Motor neuron (in vitro differentiated cells): Measurements from ENCODE around the gene PLEKHA6. TPM values are rescaled to one million over a fixed set of nuclear protein-coding genes. Genes with fewer than 3 reads are reported as not detected.

Source experiments
- ATAC-seq, 8 experiments: fragments of 200-7000 bp; cut with Tn5 transposase; replicated peaks in 6 of 8; 2 replicates each; pipeline ENCODE4 v1.8.0; 2021; ENCODE audit warnings: mild to moderate bottlenecking in 8 of 8, moderate library complexity in 8 of 8
- H3K27ac ChIP-seq, 2 donors: fragments of 250-450 bp; sonication (Bioruptor Pico); 2 replicates each; pipeline ENCODE4 v1.9.0; 2021; ENCODE audit warnings: antibody characterized with exemption in 2 of 2, mild to moderate bottlenecking in 2 of 2, moderate library complexity in 1 of 2
- H3K4me1 ChIP-seq, 2 donors: fragments of 250-450 bp; sonication (Bioruptor Pico); replicated peaks in 1 of 2; 2 replicates each; pipeline ENCODE4 v1.6.1; 2021; ENCODE audit warnings: antibody characterized with exemption in 2 of 2, mild to moderate bottlenecking in 2 of 2, moderate library complexity in 1 of 2
- H3K4me3 ChIP-seq, 5 donors: fragments of 250-450 bp; sonication (Bioruptor Pico); 2 replicates each; pipeline ENCODE4 v1.9.0; 2021; ENCODE audit warnings: antibody characterized with exemption in 5 of 5, mild to moderate bottlenecking in 5 of 5, moderate library complexity in 4 of 5
- WGBS, 10 experiments: fragments of 450-650 bp; shearing (Covaris generic); methylation state at CpG; one replicate each; pipeline ENCODE4 v1.0.0; 2022; 5-methylcytosine and 5-hydroxymethylcytosine counted together
- in situ Hi-C, 9 experiments: fragments of 400-800 bp; cut with MboI; loops; one replicate each; pipeline ENCODE4 v1.15.0; 2021; ENCODE audit warnings: low sequenced_read_pairs in 9 of 9, low pct_unique_long_range_greater_than_20kb in 2 of 9; ENCODE audit not compliant: unreplicated experiment in 9 of 9
- total RNA-seq, 8 experiments: library from RNA; unstranded; fragments of 300-600 nt; gene quantifications; 2 replicates each; pipeline versions ENCODE4 v1.2.3 to v1.2.4, GENCODE V29; 2022

Gene PLEKHA6
- total RNA-seq, 8 experiments from 2014 or later, result 11.7 to 42.0 (median 24.0) TPM

DNA sequence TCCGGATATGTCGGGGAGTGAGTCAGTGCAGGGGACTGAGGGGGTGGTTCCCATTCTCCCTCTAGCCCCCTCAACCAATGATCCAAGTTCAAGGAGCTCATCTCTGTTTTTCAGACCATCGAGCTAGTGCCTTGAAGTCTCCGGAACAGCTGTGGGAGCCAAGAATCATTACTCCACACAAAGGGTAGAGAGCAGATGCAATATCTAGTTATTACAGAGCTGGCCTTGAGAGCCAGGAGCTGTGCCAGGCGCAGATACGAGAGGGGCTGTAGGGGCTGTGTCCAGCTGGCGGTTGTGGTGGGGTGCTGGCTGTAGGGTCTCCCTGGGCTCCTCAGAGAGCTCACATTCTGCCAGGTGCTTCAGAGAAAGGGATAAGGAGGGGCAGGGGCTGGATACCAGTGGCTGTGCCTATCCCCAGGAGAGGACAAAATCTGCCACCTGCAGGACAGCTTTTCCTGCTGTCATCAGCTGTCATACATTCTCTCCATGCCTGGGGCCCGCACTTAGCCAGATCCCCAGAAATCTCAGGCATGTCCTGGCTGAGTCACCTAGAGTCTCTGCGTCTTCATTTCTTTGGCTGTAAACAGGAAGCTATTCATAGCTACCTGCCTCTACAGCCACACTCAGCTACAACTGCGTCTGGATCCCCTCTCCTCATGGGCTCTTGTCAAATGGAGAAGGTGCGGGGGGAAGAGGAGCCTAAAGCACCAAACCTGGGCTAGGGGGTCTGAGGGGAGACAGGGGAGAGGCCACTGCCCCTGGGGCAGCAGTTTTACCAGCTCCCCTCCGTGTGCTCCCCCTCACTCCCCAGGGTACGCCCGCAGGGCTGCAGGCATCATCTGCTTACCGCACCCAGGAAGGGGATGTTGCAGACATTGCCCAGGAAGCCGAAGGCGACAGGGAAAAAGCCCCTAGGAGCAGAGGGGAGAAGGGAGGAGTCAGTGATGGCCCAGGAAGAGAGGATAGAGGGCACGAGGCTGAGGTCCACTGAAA is 161.1 kb downstream of the PLEKHA6 start:
- peak in 7 of 8 experiments; percentile 41 to 86 (median 83) for ATAC-seq
- Histone ChIP-seq H3K27ac (no peak overlapping the region), H3K4me3 (no peak overlapping the region), H3K4me1 (peaks cover 14 to 19% of the 10 kb centered on the region in 2 donors)
- WGBS, 10 experiments, result 0 to 76% (median 58%) methylated on average over 1 to 11 of the region's 18 CpGs; no CpG with 5 or more reads in 3 of the 10 experiments
- in situ Hi-C loops, result loop anchor here in 1 of 9 experiments (25.0 kb wide), 1 partner anchor 314 kb away; the partner anchor contains the start of gene MDM4

DNA sequence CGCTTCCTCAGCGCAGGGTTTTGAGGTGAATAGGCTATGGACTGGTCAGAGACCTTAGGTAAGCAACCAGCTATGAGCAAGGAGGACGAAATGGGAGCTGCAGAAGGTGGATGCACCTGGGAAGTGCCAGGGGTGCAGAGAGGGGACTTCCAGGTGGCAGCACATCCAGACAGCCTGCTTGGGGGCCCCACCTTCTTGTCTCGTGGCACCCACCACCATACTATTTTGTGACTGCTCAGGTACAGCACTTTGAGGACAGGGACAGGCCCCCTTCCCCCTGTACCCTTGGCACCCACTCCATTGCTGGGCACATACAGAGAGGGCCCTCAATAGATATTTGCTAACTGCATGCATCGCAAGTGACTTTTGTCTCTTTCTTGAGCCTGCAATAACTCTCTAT is 162.7 kb downstream of the PLEKHA6 start:
- peaks cover 14 to 19% of the 10 kb centered on the region in 2 donors for H3K4me1 ChIP-seq
- ATAC-seq, result no peak
- no peak overlapping the region for H3K4me3 ChIP-seq
- in situ Hi-C loops, result loop anchor here in 1 of 9 experiments (25.0 kb wide), 1 partner anchor 315 kb away; the partner anchor contains the start of gene MDM4
- WGBS, 10 experiments, result 57 to 82% (median 76%) methylated on average over 1 to 4 of the region's 5 CpGs; no CpG with 5 or more reads in 2 of the 10 experiments
- H3K27ac ChIP-seq, result no peak overlapping the region

DNA sequence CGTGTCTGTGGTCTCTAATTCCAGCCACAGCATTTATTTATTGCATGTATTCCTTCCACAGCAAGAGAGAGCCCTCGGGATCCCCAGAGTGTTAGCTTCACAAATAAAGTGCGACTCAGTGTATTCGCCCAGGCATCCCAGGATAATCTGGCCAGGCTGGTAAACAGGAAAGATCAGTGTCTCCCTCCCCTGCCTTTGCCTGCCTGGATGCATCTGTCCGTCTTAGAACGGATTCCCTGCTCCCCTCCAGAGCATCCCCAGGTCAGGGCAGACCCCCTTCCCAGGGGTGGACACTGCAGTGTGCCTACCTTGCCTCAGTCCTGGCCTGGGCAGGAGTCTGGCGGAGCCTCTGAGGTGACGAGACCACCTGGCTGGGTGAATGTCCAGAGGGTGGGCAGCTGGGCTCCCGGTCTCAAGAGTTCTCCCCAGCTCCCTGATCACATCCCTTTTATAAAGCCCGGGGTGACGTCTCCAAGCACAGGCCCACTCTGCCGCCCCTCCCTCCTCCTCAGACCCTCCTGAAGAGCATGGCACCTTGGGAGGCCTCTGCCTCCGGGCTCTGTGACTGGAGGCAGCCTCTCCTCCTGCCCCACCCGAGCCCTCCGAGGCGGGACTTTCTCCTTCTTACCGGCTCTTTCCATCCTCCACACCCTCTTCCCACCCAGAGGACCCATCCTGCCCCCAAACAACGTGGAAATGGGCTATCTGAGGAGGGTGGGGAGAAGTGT is 163.5 kb downstream of the PLEKHA6 start, which contains the start of gene KISS1:
Gene KISS1, minus strand, starts transcription at position 424 of the 728 bp plus-strand sequence. CDS start 3,615 bp downstream, outside the sequence.
- in situ Hi-C loops, result loop anchor here in 1 of 9 experiments (25.0 kb wide), 1 partner anchor 316 kb away; the partner anchor contains the start of gene MDM4
- WGBS, 10 experiments, result 18 to 100% (median 62%) methylated on average over 1 to 14 of the region's 18 CpGs; no CpG with 5 or more reads in 3 of the 10 experiments
- peaks cover 14 to 25% of the 10 kb centered on the region in 2 donors for H3K4me1 ChIP-seq
- ATAC-seq, result peak in 4 of 8 experiments; percentile 13 to 33 (median 20)
- no peak within 1 kb of the TSS for H3K27ac ChIP-seq
- H3K4me3 ChIP-seq, result no peak within 1 kb of the TSS

DNA sequence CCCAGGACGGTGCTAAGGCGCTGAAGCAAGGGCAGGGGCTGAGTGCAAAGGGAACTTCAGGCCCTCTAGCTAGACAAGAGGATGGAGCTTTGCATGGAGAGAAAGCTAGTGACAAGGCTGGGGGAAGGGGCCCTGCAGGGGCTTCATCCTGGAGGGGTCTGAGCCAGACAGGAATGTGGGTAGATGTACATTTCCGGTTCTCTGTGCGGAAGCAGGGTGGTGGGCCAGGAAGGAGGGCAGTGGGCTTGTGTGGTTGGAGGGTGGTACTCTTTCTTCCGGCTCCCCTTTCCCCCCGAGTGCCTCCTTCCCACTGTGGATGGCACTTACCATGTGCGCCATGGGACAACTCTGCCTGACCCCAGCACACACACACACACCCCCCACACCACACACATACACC is 165.0 kb downstream of the PLEKHA6 start:
- peaks cover 27 to 38% of the 10 kb centered on the region in 2 donors for H3K4me1 ChIP-seq
- H3K27ac ChIP-seq, result no peak overlapping the region
- WGBS, 10 experiments, result 65 to 100% (median 78%) methylated on average over 1 to 4 of the region's 7 CpGs; no CpG with 5 or more reads in 6 of the 10 experiments
- ATAC-seq, result no peak
- no peak overlapping the region for H3K4me3 ChIP-seq
- in situ Hi-C loops, result loop anchor here in 1 of 9 experiments (25.0 kb wide), 1 partner anchor 318 kb away; the partner anchor contains the start of gene MDM4

DNA sequence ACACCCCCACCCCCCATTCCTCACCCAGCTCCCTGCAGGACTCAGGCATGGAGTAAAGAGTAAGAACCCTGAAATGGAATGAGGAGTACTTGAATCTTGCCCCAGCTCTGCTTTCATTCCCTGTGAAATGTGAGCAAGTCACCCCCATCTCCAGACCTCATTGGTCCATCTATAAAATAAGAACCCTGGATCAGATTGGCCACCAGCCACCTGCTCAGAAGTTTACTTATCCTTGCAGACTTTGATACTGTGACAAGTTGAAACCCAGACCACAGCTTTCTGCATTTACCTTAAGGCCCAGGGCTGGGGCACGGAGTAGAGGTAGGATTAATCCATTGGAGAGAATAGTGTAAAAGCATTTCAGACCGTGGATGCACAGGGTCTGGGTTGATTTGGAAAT is 165.6 kb downstream of the PLEKHA6 start:
- no peak for ATAC-seq
- Histone ChIP-seq H3K27ac (no peak overlapping the region), H3K4me1 (peaks cover 33 to 44% of the 10 kb centered on the region in 2 donors), H3K4me3 (no peak overlapping the region)
- in situ Hi-C loops, result loop anchor here in 1 of 9 experiments (25.0 kb wide), 1 partner anchor 318 kb away; the partner anchor contains the start of gene MDM4
- WGBS, 10 experiments, result 33 to 100% (median 83%) methylated on average over 1 to 2 of the region's 2 CpGs; no CpG with 5 or more reads in 3 of the 10 experiments

DNA sequence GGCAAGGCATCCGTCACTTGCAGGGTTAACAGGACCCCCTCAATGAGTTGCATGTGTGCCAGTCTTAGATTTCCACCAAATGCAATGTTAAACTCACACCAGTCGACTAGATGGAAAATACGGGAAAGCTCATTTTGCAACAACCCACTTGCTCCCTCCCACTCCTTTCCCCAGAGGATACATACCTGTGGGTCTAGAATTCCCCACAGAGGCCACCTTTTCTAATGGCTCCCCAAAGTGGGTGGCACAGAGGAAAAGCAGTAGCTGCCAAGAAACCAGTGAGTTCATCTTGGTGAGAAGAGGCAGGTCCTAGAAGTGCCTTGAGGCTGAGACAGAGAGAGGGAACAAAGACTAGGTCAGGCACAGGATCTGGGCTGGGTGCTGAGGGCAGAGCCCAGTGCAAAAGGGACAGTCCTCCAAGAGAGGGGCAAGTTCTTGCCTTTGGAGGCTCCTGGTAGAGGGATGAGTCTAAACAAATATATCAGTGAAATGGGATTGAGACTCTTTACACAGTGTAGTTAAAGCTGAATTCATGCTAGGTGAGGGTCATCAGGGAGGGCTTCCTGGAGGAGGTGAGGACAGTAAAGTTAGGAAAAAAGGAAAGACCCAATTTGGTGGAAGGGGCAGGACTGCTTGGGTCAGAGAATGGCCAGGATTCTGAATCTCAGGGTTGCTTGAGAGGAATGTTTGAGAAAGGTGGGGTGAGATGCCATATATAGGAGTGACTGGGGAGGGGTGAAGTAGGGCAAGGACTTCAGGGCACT is 167.0 kb downstream of the PLEKHA6 start:
- Histone ChIP-seq H3K4me3 (no peak overlapping the region), H3K4me1 (peaks cover 39 to 52% of the 10 kb centered on the region in 2 donors), H3K27ac (no peak overlapping the region)
- in situ Hi-C loops, result loop anchor here in 1 of 9 experiments (25.0 kb wide), 1 partner anchor 320 kb away; the partner anchor contains the start of gene MDM4
- 40 to 100% (median 85%) methylated on average over 1 to 3 of the region's 3 CpGs; no CpG with 5 or more reads in 2 of the 10 experiments for WGBS, 10 experiments
- ATAC-seq, result no peak

DNA sequence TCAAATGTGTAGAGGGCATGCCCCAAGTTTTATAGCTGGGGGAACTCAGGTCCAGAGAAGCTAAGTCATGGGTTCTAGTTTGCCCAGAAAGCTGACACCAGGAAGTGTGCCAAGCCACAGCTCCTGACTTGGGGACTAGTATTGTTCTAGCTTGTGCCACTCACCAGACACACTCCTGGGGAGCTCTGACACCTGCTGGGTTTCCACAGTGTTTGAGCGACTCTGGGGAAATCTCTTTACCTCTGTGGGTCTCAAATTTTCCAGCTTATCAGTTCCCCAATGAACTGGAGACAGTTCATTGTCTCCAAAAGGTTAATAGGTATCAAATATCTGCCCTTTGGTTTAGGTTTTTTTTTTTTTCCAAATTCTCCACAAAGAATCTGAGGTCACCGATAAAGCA is 167.7 kb downstream of the PLEKHA6 start:
- H3K4me3 ChIP-seq, result no peak overlapping the region
- H3K4me1 ChIP-seq, result peaks cover 39 to 53% of the 10 kb centered on the region in 2 donors
- 80 to 100% (median 97%) methylated on average over 1 to 2 of the region's 2 CpGs; no CpG with 5 or more reads in 4 of the 10 experiments for WGBS, 10 experiments

DNA sequence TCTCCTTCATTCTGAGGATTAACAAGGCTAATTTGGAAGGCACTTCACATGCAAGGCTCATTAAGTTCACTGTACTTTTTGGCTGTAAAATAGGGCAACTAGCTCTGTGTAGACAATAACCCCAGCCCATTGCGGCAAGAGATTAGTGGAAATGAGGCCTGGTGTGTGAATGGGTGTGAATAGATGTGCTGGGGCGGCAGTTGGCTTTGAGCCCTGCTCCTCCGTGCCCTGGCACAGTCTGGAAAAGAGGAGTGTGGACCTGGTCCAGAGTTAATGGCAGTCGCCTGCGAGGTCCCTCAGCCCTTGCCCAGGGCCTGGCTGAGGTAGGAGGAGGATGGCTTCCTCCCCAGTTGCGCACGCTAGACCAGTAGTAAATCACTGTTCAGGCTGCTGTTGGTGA is 168.3 kb downstream of the PLEKHA6 start:
- no peak overlapping the region for H3K27ac ChIP-seq
- ATAC-seq, result no peak
- in situ Hi-C loops, result loop anchor here in 1 of 9 experiments (25.0 kb wide), 1 partner anchor 321 kb away; the partner anchor contains the start of gene MDM4

More for the DNA sequence above, 167.7 kb downstream of the PLEKHA6 start:
- in situ Hi-C loops, result loop anchor here in 1 of 9 experiments (25.0 kb wide), 1 partner anchor 320 kb away; the partner anchor contains the start of gene MDM4
- no peak overlapping the region for H3K27ac ChIP-seq
- no peak for ATAC-seq

DNA sequence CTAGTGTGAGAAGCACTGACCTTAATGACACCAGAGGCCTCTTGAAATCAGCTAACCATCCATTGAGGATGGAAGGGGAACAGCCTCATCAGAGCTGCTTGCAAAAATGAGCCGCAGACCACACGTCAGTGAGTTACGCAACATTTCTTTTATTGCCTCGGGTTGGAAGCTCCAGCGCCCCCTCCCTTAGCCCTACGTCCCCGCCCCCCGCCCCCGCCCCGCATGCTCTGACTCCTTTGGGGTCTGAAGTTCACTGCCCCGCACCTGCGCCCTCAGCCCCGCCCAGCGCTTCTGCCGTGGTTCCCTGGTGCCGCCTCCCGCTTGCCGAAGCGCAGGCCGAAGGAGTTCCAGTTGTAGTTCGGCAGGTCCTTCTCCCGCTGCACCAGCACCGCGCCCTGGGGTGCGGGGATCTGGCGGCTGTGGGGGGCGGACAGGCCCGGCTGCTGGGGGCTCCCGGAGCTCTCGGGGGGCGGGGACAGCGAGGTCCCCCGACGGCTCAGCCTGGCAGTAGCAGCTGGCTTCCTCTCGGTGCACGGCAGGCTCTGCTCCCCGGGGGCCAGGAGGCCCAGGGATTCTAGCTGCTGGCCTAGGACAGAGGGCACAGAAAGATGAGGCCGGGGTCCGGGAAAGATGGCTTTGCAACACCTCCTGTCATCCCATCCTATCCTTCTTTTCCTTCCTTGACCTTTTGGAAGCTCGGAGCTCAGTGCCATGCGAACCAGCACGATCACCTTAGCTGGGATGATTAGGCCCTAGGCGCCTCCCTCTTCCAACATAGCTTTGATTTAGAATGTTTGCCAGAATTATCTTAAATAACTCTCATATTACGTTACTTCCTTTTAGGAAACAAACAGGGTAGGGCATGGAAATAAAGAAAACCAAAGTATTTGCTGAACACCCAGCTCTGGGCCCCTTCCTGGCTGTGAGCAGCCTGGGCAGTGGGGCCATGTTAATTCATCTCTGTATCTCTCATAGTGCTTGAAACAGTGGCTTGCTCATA is 169.2 kb downstream of the PLEKHA6 start:
- peak; percentile 40 to 76 (median 60) for ATAC-seq
- Histone ChIP-seq H3K4me3 (peak overlapping the region in 1 of 5 donors; percentile 10), H3K4me1 (peaks cover 39 to 47% of the 10 kb centered on the region in 2 donors), H3K27ac (peak overlapping the region; percentile 49 to 72)
- 15 to 81% (median 51%) methylated on average over 1 to 13 of the region's 44 CpGs for WGBS, 10 experiments
- in situ Hi-C loops, result loop anchor here in 1 of 9 experiments (25.0 kb wide), 1 partner anchor 322 kb away; the partner anchor contains the start of gene MDM4

More for the DNA sequence above, 168.3 kb downstream of the PLEKHA6 start:
- H3K4me1 ChIP-seq, result peaks cover 41 to 53% of the 10 kb centered on the region in 2 donors
- no peak overlapping the region for H3K4me3 ChIP-seq
- 43 to 100% (median 84%) methylated on average over 2 to 6 of the region's 7 CpGs; no CpG with 5 or more reads in 4 of the 10 experiments for WGBS, 10 experiments

DNA sequence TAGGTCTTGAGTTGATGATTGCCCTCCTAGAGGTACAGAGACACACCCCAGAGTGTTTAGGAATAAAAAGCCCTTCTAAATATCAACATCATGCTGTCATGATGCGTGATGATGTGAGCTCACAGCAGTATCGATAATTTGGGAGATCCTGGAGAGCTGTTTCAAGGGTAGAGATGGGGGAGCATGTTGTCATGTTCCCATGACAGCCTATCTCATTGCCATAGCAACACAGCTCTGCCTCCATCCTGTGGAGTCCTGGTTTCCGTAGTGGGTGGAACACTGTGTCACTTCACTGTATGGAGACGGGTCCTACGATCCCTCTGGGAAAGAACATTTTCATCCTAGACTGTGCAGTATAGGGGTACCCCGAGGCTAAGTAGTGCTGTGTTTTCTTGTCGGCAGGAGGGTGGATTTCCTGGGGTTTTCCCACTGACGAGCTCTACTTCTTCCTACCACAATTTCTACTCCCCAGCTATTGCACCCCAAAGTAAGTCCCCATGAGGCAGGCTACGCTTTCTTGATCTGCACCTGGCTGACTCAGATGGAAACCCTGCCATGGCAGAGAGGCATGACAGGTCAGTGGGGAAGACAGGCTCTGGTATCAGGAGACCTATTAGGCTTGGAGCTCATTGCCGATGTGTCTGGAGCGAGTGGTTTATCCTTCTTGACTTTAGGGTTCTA is 170.6 kb downstream of the PLEKHA6 start:
- Histone ChIP-seq H3K27ac (peak overlapping the region; percentile 2 to 49), H3K4me1 (peaks cover 39 to 47% of the 10 kb centered on the region in 2 donors), H3K4me3 (no peak overlapping the region)
- WGBS, 10 experiments, result 53 to 83% (median 69%) methylated on average over 2 to 10 of the region's 11 CpGs; no CpG with 5 or more reads in 3 of the 10 experiments
- in situ Hi-C loops, result loop anchor here in 1 of 9 experiments (25.0 kb wide), 1 partner anchor 323 kb away; the partner anchor contains the start of gene MDM4
- peak in 5 of 8 experiments; percentile 70 to 94 (median 81) for ATAC-seq
